Measurements from ENCODE around the gene CAMK2B.
A peak's percentile ranks its signal among the peaks of the same experiment; 100 is the strongest.

CAMK2B gene

GRCh38 chr7:44246396-44247113 is 78.8 kb downstream of the CAMK2B start:
- no peaks in the 10 kb centered on the region for H3F3A ChIP-seq (ENCODE audit: low read depth)
- H2AFZ ChIP-seq (ENCODE audit: low read length): no peak overlapping the region
- H3K79me2 ChIP-seq (ENCODE audit: insufficient read depth, low read length): no peaks in the 10 kb centered on the region
- H3K27me3 ChIP-seq (ENCODE audit: insufficient read depth, low read length, poor library complexity, severe bottlenecking): no peaks in the 10 kb centered on the region
- no peak overlapping the region for H3K4me3 ChIP-seq (ENCODE audit: low read length, poor library complexity, severe bottlenecking)
- H3K4me1 ChIP-seq (ENCODE audit: insufficient read depth, low read length, poor library complexity, severe bottlenecking): peaks cover under 1% of the 10 kb centered on the region
- H3K9ac ChIP-seq (ENCODE audit: low read depth, low read length, poor library complexity, severe bottlenecking): no peak overlapping the region
- no peaks in the 10 kb centered on the region for H3K9me2 ChIP-seq (replicated peaks; ENCODE audit: low read depth, low read length)
- no peaks in the 10 kb centered on the region for H3K9me3 ChIP-seq (ENCODE audit: insufficient read depth, low read depth, low read length)
- TF ChIP-seq, protein P1, sequence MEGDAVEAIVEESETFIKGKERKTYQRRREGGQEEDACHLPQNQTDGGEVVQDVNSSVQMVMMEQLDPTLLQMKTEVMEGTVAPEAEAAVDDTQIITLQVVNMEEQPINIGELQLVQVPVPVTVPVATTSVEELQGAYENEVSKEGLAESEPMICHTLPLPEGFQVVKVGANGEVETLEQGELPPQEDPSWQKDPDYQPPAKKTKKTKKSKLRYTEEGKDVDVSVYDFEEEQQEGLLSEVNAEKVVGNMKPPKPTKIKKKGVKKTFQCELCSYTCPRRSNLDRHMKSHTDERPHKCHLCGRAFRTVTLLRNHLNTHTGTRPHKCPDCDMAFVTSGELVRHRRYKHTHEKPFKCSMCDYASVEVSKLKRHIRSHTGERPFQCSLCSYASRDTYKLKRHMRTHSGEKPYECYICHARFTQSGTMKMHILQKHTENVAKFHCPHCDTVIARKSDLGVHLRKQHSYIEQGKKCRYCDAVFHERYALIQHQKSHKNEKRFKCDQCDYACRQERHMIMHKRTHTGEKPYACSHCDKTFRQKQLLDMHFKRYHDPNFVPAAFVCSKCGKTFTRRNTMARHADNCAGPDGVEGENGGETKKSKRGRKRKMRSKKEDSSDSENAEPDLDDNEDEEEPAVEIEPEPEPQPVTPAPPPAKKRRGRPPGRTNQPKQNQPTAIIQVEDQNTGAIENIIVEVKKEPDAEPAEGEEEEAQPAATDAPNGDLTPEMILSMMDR (conservative IDR thresholded peaks at IDR 0.05; ENCODE audit: low read length): no peak
- TF ChIP-seq EZH2phosphoT487 (IDR thresholded peaks at IDR 0.05; ENCODE audit: borderline replicate concordance): no peak
- no peaks in the 10 kb centered on the region for H4K20me1 ChIP-seq (ENCODE audit: insufficient read depth, low read length, poor library complexity, severe bottlenecking)
- H3K36me3 ChIP-seq (ENCODE audit: insufficient read depth, low read length): no peaks in the 10 kb centered on the region
- H3K4me2 ChIP-seq (ENCODE audit: low read depth, low read length, poor library complexity, severe bottlenecking): no peak overlapping the region

- Histone ChIP-seq H3K9me2 (replicated peaks; ENCODE audit: low read depth, low read length) (no peaks in the 10 kb centered on the region), H3K4me1 (ENCODE audit: insufficient read depth, low read length, poor library complexity, severe bottlenecking) (peaks cover 5% of the 10 kb centered on the region), H3K4me3 (ENCODE audit: low read length, poor library complexity, severe bottlenecking) (no peak overlapping the region), H2AFZ (ENCODE audit: low read length) (no peak overlapping the region), H3K27me3 (ENCODE audit: insufficient read depth, low read length, poor library complexity, severe bottlenecking) (no peaks in the 10 kb centered on the region), H3F3A (ENCODE audit: low read depth) (no peaks in the 10 kb centered on the region), H3K9me3 (ENCODE audit: insufficient read depth, low read depth, low read length) (no peaks in the 10 kb centered on the region), H4K20me1 (ENCODE audit: insufficient read depth, low read length, poor library complexity, severe bottlenecking) (no peaks in the 10 kb centered on the region), H3K36me3 (ENCODE audit: insufficient read depth, low read length) (no peaks in the 10 kb centered on the region), H3K9ac (ENCODE audit: low read depth, low read length, poor library complexity, severe bottlenecking) (no peak overlapping the region), H3K4me2 (ENCODE audit: low read depth, low read length, poor library complexity, severe bottlenecking) (no peak overlapping the region), H3K79me2 (ENCODE audit: insufficient read depth, low read length) (no peaks in the 10 kb centered on the region)
- TF ChIP-seq EZH2phosphoT487 (IDR thresholded peaks at IDR 0.05; ENCODE audit: borderline replicate concordance): no peak
- TF ChIP-seq, protein P1 (conservative IDR thresholded peaks at IDR 0.05; ENCODE audit: low read length): peak; percentile 66
Measured at GRCh38 chr7:44244282-44244681, 81.1 kb downstream of the CAMK2B start.

GRCh38 chr7:44242091-44242490 is 83.3 kb downstream of the CAMK2B start:
- Histone ChIP-seq H3K9ac (ENCODE audit: low read depth, low read length, poor library complexity, severe bottlenecking) (no peak overlapping the region), H3K4me3 (ENCODE audit: low read length, poor library complexity, severe bottlenecking) (no peak overlapping the region), H3K4me1 (ENCODE audit: insufficient read depth, low read length, poor library complexity, severe bottlenecking) (peaks cover 5% of the 10 kb centered on the region), H3K4me2 (ENCODE audit: low read depth, low read length, poor library complexity, severe bottlenecking) (no peak overlapping the region), H3K9me2 (replicated peaks; ENCODE audit: low read depth, low read length) (no peaks in the 10 kb centered on the region), H3F3A (ENCODE audit: low read depth) (no peaks in the 10 kb centered on the region), H3K9me3 (ENCODE audit: insufficient read depth, low read depth, low read length) (no peaks in the 10 kb centered on the region), H4K20me1 (ENCODE audit: insufficient read depth, low read length, poor library complexity, severe bottlenecking) (no peaks in the 10 kb centered on the region), H3K79me2 (ENCODE audit: insufficient read depth, low read length) (no peaks in the 10 kb centered on the region), H3K36me3 (ENCODE audit: insufficient read depth, low read length) (no peaks in the 10 kb centered on the region), H3K27me3 (ENCODE audit: insufficient read depth, low read length, poor library complexity, severe bottlenecking) (no peaks in the 10 kb centered on the region), H2AFZ (ENCODE audit: low read length) (no peak overlapping the region)
- no peak for TF ChIP-seq EZH2phosphoT487 (IDR thresholded peaks at IDR 0.05; ENCODE audit: borderline replicate concordance)
- TF ChIP-seq, protein P1 (conservative IDR thresholded peaks at IDR 0.05; ENCODE audit: low read length): no peak

Measured in Loucy (cell line).